Measurements from ENCODE around the gene ATP8A1.
"Not testable (repeated sequence)": the region's sequence is repeated elsewhere in the genome, so short reads cannot be mapped to it uniquely, and the experiment has no call there.

ATP8A1 gene

DNA sequence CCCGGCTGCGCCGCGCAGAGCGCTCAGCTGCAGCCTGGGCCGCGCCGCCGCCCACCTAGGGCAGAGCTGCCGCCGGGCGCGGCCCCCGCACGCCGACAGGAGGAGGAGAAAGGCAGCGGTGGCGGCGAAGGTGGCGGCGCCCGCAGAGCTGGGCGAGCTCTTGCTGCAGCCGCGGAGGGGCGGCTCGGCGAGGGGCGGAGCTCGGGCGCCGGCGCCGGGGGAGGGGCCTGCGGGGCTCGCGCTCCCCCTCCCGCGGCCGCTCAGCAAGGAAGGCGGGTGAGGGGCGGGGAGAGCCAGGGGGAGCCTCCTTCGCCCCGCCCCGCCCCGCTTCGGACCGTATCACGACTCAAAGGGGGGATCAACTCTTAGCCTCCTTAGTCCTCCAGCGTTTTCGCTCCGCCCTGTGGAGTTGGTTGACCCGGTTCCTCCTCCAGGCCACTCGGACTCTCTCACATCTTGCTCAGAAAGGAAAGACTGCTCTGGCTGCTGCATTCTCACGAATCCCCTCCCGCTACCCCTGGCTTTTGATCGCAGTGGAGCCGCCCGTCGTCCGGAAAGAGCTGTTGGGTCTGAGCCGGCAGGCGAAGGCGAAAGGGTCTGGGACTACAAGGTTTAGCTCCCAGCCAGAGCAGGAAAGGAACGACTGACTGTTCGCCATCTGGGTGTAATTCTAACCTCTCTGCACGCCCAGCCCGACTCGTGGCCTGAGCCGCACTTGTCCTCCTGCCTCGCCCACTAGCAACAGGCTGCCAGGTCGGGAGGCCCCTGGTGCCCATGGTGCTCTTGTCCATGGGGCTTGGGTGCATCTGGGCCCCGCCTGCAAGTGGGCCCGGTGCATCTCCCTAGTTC is at the start of gene ATP8A1:
ATP8A1 (minus strand) TSS at position 162 of the 849 bp plus-strand sequence. CDS start 232 bp downstream, outside the sequence.
- TF ChIP-seq, protein P1, sequence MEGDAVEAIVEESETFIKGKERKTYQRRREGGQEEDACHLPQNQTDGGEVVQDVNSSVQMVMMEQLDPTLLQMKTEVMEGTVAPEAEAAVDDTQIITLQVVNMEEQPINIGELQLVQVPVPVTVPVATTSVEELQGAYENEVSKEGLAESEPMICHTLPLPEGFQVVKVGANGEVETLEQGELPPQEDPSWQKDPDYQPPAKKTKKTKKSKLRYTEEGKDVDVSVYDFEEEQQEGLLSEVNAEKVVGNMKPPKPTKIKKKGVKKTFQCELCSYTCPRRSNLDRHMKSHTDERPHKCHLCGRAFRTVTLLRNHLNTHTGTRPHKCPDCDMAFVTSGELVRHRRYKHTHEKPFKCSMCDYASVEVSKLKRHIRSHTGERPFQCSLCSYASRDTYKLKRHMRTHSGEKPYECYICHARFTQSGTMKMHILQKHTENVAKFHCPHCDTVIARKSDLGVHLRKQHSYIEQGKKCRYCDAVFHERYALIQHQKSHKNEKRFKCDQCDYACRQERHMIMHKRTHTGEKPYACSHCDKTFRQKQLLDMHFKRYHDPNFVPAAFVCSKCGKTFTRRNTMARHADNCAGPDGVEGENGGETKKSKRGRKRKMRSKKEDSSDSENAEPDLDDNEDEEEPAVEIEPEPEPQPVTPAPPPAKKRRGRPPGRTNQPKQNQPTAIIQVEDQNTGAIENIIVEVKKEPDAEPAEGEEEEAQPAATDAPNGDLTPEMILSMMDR (IDR thresholded peaks at IDR 0.05; ENCODE audit: low read depth, low read length, missing control alignments) = no peak
- H3K4me3 ChIP-seq (ENCODE audit: low read depth, low read length) = peak within 1 kb of the TSS; percentile 99
- DNase-seq (ENCODE audit: low read depth) = peak; percentile 71

DNA sequence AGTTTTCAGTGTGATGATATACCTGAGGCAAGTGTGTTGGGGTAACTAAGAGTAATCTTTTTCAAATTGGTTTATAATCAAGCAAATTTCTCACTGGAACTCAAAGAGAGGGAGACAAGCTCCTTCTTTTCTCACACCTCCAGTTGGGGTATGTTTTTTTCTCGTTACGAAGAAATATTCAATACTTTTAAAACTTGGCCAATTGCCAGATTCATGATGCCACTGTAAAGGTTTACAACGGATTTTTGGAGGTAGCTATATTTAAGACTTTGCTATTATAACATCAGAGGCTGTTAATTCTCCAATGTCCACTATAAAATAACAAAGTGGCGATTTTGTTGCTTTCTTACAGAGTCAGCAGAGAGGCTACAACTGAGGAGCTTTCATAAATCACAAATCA is 49.2 kb upstream of the ATP8A1 start:
- no peak for DNase-seq (ENCODE audit: low read depth)
- H3K4me3 ChIP-seq (ENCODE audit: low read depth, low read length) = no peak overlapping the region
- TF ChIP-seq, protein P1 (IDR thresholded peaks at IDR 0.05; ENCODE audit: low read depth, low read length, missing control alignments) = no peak

DNA sequence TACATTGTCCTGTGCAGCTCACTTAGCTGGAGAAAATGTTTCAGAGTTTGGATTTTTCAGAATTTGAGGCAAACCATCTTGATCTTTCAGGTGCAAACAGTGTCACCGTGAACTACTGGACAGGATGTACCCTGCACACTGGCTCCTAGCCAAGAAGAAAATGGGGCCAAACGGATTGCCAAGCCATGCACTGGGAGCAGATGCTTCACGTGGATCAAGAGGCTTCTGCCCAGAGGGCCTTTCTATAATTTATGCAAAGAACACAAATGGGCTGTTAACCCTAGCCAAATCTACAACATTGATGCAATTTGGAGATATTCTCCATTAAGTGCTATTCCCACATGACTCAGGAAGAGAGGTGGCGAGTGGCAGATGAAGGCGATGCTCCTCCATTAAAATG is 46.9 kb upstream of the ATP8A1 start:
- DNase-seq (ENCODE audit: low read depth) = no peak
- TF ChIP-seq, protein P1 (IDR thresholded peaks at IDR 0.05; ENCODE audit: low read depth, low read length, missing control alignments) = no peak
- no peak overlapping the region for H3K4me3 ChIP-seq (ENCODE audit: low read depth, low read length)

DNA sequence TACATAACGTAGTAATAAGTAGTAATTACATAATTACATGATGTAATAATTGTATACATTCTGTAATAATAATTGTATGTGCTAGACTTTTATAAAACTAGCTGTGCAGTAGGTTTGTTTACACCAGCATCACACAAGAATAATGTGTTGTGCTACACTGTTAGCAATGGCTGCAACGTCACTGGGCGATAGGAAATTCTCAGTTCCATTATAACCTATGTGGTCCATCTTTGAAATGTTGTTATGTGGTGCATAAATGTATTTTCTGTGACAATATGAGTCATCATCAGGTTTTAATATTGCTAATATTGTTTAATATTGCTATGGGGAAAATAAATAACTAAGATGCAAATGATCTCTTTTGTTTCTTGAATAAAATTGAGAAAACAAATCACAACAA is 46.0 kb upstream of the ATP8A1 start:
- no peak for DNase-seq (ENCODE audit: low read depth)
- TF ChIP-seq, protein P1 (IDR thresholded peaks at IDR 0.05; ENCODE audit: low read depth, low read length, missing control alignments) = no peak
- no peak overlapping the region for H3K4me3 ChIP-seq (ENCODE audit: low read depth, low read length)

DNA sequence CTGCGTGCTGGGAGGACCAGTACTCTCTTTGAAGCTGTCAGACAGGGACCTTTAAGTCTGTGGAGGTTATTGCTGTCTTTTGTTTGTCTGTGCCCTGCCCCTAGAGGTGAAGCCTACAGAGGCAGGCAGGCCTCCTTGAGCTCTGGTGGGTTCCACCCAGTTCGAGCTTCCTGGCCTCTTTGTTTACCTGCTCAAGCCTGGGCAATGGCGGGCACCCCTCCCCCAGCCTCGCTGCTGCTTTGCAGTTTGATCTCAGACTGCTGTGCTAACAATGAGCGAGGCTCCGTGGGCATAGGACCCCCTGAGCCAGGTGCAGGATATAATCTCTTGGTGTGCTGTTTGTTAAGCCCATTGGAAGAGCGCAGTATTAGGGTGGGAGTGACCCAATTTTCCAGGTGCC is 44.9 kb upstream of the ATP8A1 start:
- not testable (repeated sequence) for DNase-seq (ENCODE audit: low read depth)

DNA sequence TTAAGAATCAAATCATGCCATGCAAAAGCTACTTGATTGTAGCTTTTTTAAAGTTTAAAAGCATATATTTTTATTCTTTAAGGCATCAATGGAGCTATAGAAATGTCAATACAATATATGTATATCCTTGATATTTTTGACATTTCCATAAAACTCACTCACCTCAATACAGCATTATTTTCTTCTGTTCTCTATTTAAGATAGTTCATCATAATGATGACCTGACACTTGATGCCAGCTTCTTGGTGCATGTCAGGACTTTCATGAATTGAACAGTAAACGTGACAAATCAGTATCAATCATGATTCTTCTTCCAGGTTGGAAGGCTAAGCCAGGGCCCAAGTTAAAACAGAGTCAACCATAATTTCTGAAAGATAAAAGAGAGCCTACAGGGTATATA is 33.6 kb upstream of the ATP8A1 start:
- H3K4me3 ChIP-seq (ENCODE audit: low read depth, low read length) = no peak overlapping the region
- DNase-seq (ENCODE audit: low read depth) = no peak
- TF ChIP-seq, protein P1 (IDR thresholded peaks at IDR 0.05; ENCODE audit: low read depth, low read length, missing control alignments) = no peak

More for the DNA sequence above, 44.9 kb upstream of the ATP8A1 start:
- H3K4me3 ChIP-seq (ENCODE audit: low read depth, low read length) = not testable (repeated sequence)

DNA sequence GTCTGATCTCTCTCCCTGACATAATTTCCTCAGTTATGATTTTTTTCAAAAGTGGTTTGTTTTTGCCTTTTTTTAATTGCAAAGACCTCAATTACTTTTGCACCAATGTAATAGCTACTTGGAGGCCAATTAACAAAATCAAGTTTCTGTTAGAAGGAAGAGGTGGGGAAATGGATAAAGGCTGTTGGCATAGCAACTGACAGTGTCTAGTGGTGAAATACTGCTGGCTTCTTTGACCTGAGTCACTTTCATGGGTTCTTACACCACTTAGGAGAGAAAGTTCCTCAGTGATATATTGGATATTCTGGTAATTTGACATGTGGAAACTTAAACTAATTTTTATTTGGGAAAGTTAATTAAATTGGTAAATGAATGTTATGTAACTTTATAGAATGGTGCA is 26.5 kb upstream of the ATP8A1 start:
- DNase-seq (ENCODE audit: low read depth) = no peak
- TF ChIP-seq, protein P1 (IDR thresholded peaks at IDR 0.05; ENCODE audit: low read depth, low read length, missing control alignments) = no peak
- H3K4me3 ChIP-seq (ENCODE audit: low read depth, low read length) = no peak overlapping the region

Data from GM12864 (cell line).